Erythroblast (primary cell): ENCODE measurements around the gene CCDC117.

Experiments
- GATA1 ChIP-seq: IDR thresholded peaks from 2 replicates; pipeline ENCODE4 v1.6.1; 2011; ENCODE audit warnings: low read depth, mild to moderate bottlenecking, control low read depth, low read length, moderate library complexity
- POLR2A ChIP-seq: IDR thresholded peaks from 2 replicates; pipeline ENCODE4 v1.6.1; 2011; ENCODE audit warnings: mild to moderate bottlenecking, low read length

GRCh38 chr22:28819253-28820096 lies 47.0 kb downstream of the CCDC117 start:
- TF ChIP-seq POLR2A (no peak), GATA1 (no peak)
